ENCODE measurements around the gene PLCG1.

GRCh38 chr20:41145317-41145716, 8.0 kb downstream of the PLCG1 start:
- TF ChIP-seq, protein P1, sequence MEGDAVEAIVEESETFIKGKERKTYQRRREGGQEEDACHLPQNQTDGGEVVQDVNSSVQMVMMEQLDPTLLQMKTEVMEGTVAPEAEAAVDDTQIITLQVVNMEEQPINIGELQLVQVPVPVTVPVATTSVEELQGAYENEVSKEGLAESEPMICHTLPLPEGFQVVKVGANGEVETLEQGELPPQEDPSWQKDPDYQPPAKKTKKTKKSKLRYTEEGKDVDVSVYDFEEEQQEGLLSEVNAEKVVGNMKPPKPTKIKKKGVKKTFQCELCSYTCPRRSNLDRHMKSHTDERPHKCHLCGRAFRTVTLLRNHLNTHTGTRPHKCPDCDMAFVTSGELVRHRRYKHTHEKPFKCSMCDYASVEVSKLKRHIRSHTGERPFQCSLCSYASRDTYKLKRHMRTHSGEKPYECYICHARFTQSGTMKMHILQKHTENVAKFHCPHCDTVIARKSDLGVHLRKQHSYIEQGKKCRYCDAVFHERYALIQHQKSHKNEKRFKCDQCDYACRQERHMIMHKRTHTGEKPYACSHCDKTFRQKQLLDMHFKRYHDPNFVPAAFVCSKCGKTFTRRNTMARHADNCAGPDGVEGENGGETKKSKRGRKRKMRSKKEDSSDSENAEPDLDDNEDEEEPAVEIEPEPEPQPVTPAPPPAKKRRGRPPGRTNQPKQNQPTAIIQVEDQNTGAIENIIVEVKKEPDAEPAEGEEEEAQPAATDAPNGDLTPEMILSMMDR (IDR thresholded peaks at IDR 0.05), result no peak
- TF ChIP-seq POLR2AphosphoS5 (IDR thresholded peaks at IDR 0.05) (no peak), POLR2A (IDR thresholded peaks at IDR 0.05) (no peak), EP300 (IDR thresholded peaks at IDR 0.05) (no peak)

Measured in upper lobe of left lung (tissue), 4 donors.